Stimulated activated CD4-positive, alpha-beta T cell treated with anti-CD3 and anti-CD28 coated beads, TNF-alpha, amount 100 ng/mL, for 1 hour (primary cell): ENCODE measurements around the gene C6orf163.
"Not testable (repeated sequence)": the region's sequence is repeated elsewhere in the genome, so short reads cannot be mapped to it uniquely, and the experiment has no call there.

Experiments used
- DNase-seq, 3 donors: peaks; one replicate each; pipeline ENCODE4 v3.0.0-alpha.2; 2020; ENCODE audit warnings: low read depth in 3 of 3, low spot score in 1 of 3

C6orf163 gene

GRCh38 chr6:87344731-87345130 is at the start of gene C6orf163:
Gene C6orf163 (plus strand): TSS chr6:87344813. CDS start chr6:87345100, 287 bp downstream.
- no peak for DNase-seq

GRCh38 chr6:87297119-87297518 is 47.5 kb upstream of the C6orf163 start:
- no peak for DNase-seq

GRCh38 chr6:87301277-87301676 is 43.3 kb upstream of the C6orf163 start:
- not testable (repeated sequence) for DNase-seq

GRCh38 chr6:87308970-87309369 is 35.6 kb upstream of the C6orf163 start:
- no peak for DNase-seq

GRCh38 chr6:87312860-87313259 is 31.8 kb upstream of the C6orf163 start:
- no peak for DNase-seq

- no peak for DNase-seq
Measured at GRCh38 chr6:87315071-87315470, 29.5 kb upstream of the C6orf163 start.

- no peak for DNase-seq
Measured at GRCh38 chr6:87319271-87319987, 25.2 kb upstream of the C6orf163 start.

- DNase-seq = peak; percentile 52 to 85 (median 63)
Measured at GRCh38 chr6:87322304-87323212, 22.1 kb upstream of the C6orf163 start, which contains the start of gene SMIM8. Gene SMIM8 (plus strand): TSS chr6:87322588. CDS start chr6:87337032, 14,444 bp downstream.

GRCh38 chr6:87323880-87324279 is 20.7 kb upstream of the C6orf163 start:
- not testable (repeated sequence) for DNase-seq

- DNase-seq = no peak
Measured at GRCh38 chr6:87330961-87331360, 13.7 kb upstream of the C6orf163 start.

- DNase-seq = no peak
Measured at GRCh38 chr6:87333033-87333432, 11.6 kb upstream of the C6orf163 start.

- no peak for DNase-seq
Measured at GRCh38 chr6:87333591-87334181, 10.9 kb upstream of the C6orf163 start.

- no peak for DNase-seq
Measured at GRCh38 chr6:87334683-87335082, 9.9 kb upstream of the C6orf163 start.

- no peak for DNase-seq
Measured at GRCh38 chr6:87336367-87336766, 8.2 kb upstream of the C6orf163 start.

- no peak for DNase-seq
Measured at GRCh38 chr6:87340230-87340629, 4.4 kb upstream of the C6orf163 start.

GRCh38 chr6:87341158-87341557 is 3.5 kb upstream of the C6orf163 start:
- DNase-seq = no peak

GRCh38 chr6:87341899-87342298 is 2.7 kb upstream of the C6orf163 start:
- no peak for DNase-seq

GRCh38 chr6:87342829-87343228 is 1.8 kb upstream of the C6orf163 start:
- DNase-seq = no peak

- no peak for DNase-seq
Measured at GRCh38 chr6:87346700-87347099, 2.1 kb downstream of the C6orf163 start.

- DNase-seq = no peak
Measured at GRCh38 chr6:87349896-87350295, 5.3 kb downstream of the C6orf163 start.

GRCh38 chr6:87350516-87350915 is 5.9 kb downstream of the C6orf163 start:
- DNase-seq = no peak

- DNase-seq = no peak
Measured at GRCh38 chr6:87351583-87351982, 7.0 kb downstream of the C6orf163 start.
